Activated CD8-positive, alpha-beta T cell treated with anti-CD3 and anti-CD28 coated beads, Interleukin-2, amount 10 ng/mL, durations not matched to agents 7 days and 5 days (primary cell): Measurements from ENCODE around the gene EFL1. TPM values are rescaled to one million over a fixed set of nuclear protein-coding genes. Genes with fewer than 3 reads are reported as not detected.
A peak's percentile ranks its signal among the peaks of the same experiment; 100 is the strongest.

Source experiments
- ATAC-seq: fragments of 150-1000 bp; cut with Tn5 transposase; one replicate; pipeline ENCODE4 v1.10.0; 2021; ENCODE audit warnings: moderate library complexity
- CTCF ChIA-PET: fragments of 350-600 bp; sonication (Branson Sonifier 250); formaldehyde crosslinking; loops from one replicate; lab custom pipeline; 2021; ENCODE audit warnings: antibody characterized with exemption; lab: Charles Lee
- POLR2A ChIA-PET: fragments of 350-600 bp; sonication (Branson Sonifier 250); formaldehyde crosslinking; loops from one replicate; lab custom pipeline; 2021; ENCODE audit warnings: antibody characterized with exemption; lab: Charles Lee
- DNase-seq: peaks from one replicate; pipeline ENCODE4 v3.0.0-alpha.2; 2020
- H3K27ac Mint-ChIP-seq: one replicate; pipeline ENCODE4 v1.8.0; 2021; ENCODE audit warnings: mild to moderate bottlenecking, mixed read lengths
- H3K27me3 Mint-ChIP-seq: one replicate; pipeline ENCODE4 v1.8.0; 2021; ENCODE audit warnings: low read depth, mixed read lengths
- H3K36me3 Mint-ChIP-seq: one replicate; pipeline ENCODE4 v1.8.0; 2021; ENCODE audit warnings: low read depth, mixed read lengths
- H3K4me1 Mint-ChIP-seq: one replicate; pipeline ENCODE4 v1.8.0; 2021; ENCODE audit warnings: low read depth, mixed read lengths
- H3K4me3 Mint-ChIP-seq: one replicate; pipeline ENCODE4 v1.8.0; 2021; ENCODE audit warnings: mild to moderate bottlenecking, mixed read lengths
- H3K9me3 Mint-ChIP-seq: one replicate; pipeline ENCODE4 v1.8.0; 2022; ENCODE audit warnings: mixed read lengths; ENCODE audit not compliant: insufficient read depth
- total RNA-seq, 2 experiments: library from RNA; stranded (reverse); gene quantifications; one replicate each; pipeline ENCODE4 v1.2.3, GENCODE V29; 2021

The EFL1 gene
- total RNA-seq, 2 experiments from 2014 or later = 25.9 to 29.0 TPM

GRCh38 chr15:82129761-82130160 lies 132.8 kb downstream of the EFL1 start:
- no peak for DNase-seq
- Mint-ChIP-seq H3K36me3 (peaks cover 22% of the 10 kb centered on the region), H3K4me1 (peaks cover 13% of the 10 kb centered on the region), H3K27me3 (no peaks in the 10 kb centered on the region), H3K27ac (no peak overlapping the region), H3K9me3 (no peaks in the 10 kb centered on the region), H3K4me3 (no peak overlapping the region)
- ATAC-seq = no peak
- ChIA-PET POLR2A (no interaction called here), CTCF (interaction anchor here (2.4 to 2.6 kb wide), 2 partner anchors 11 to 21 kb away, joined by 8 to 13 read pairs; no protein-coding TSS in a partner anchor)

GRCh38 chr15:82129149-82129692 lies 133.3 kb downstream of the EFL1 start:
- ATAC-seq (no peak), DNase-seq (no peak)
- H3K36me3 Mint-ChIP-seq = peaks cover 22% of the 10 kb centered on the region
- H3K4me1 Mint-ChIP-seq = peaks cover 16% of the 10 kb centered on the region
- H3K9me3 Mint-ChIP-seq = no peaks in the 10 kb centered on the region
- H3K4me3 Mint-ChIP-seq = no peak overlapping the region
- CTCF ChIA-PET = interaction anchor here (2.4 to 2.6 kb wide), 2 partner anchors 11 to 20 kb away, joined by 8 to 13 read pairs; no protein-coding TSS in a partner anchor
- POLR2A ChIA-PET = no interaction called here
- H3K27ac Mint-ChIP-seq = no peak overlapping the region
- H3K27me3 Mint-ChIP-seq = no peaks in the 10 kb centered on the region

GRCh38 chr15:82128401-82129148 lies 134.0 kb downstream of the EFL1 start:
- ATAC-seq = no peak
- Mint-ChIP-seq H3K4me3 (no peak overlapping the region), H3K9me3 (no peaks in the 10 kb centered on the region), H3K4me1 (peaks cover 16% of the 10 kb centered on the region), H3K27ac (no peak overlapping the region), H3K27me3 (no peaks in the 10 kb centered on the region), H3K36me3 (peaks cover 21% of the 10 kb centered on the region)
- no peak for DNase-seq
- CTCF ChIA-PET = interaction anchor here (1.7 to 2.6 kb wide), 3 partner anchors 12 to 20 kb away, joined by 6 to 13 read pairs (median 8); no protein-coding TSS in a partner anchor
- POLR2A ChIA-PET = no interaction called here

GRCh38 chr15:82127581-82127980 lies 135.0 kb downstream of the EFL1 start:
- H3K4me3 Mint-ChIP-seq = no peak overlapping the region
- peaks cover 21% of the 10 kb centered on the region for H3K36me3 Mint-ChIP-seq
- no peak for DNase-seq
- no peak for ATAC-seq
- peaks cover 16% of the 10 kb centered on the region for H3K4me1 Mint-ChIP-seq
- H3K9me3 Mint-ChIP-seq = no peaks in the 10 kb centered on the region
- CTCF ChIA-PET = interaction anchor here (0.9 to 1.7 kb wide), 4 partner anchors 9 to 70 kb away, joined by 4 to 6 read pairs (median 4); no protein-coding TSS in a partner anchor
- POLR2A ChIA-PET = no interaction called here
- no peaks in the 10 kb centered on the region for H3K27me3 Mint-ChIP-seq
- no peak overlapping the region for H3K27ac Mint-ChIP-seq

- POLR2A ChIA-PET = no interaction called here
- no peaks in the 10 kb centered on the region for H3K27me3 Mint-ChIP-seq
- H3K9me3 Mint-ChIP-seq = no peaks in the 10 kb centered on the region
- H3K4me3 Mint-ChIP-seq = no peak overlapping the region
- DNase-seq (no peak), ATAC-seq (no peak)
- CTCF ChIA-PET = interaction anchor here (1.7 kb wide), 1 partner anchor 72 kb away, joined by 5 read pairs; no protein-coding TSS in a partner anchor
- peaks cover 19% of the 10 kb centered on the region for H3K36me3 Mint-ChIP-seq
- H3K27ac Mint-ChIP-seq = no peak overlapping the region
- H3K4me1 Mint-ChIP-seq = peaks cover 16% of the 10 kb centered on the region
These were observed 136.2 kb downstream of the EFL1 start for GRCh38 chr15:82126346-82126745.

- DNase-seq = no peak
- ATAC-seq = peak; percentile 36
- ChIA-PET POLR2A (no interaction called here), CTCF (interaction anchor here (1.6 kb wide), 1 partner anchor 16 kb away, joined by 7 read pairs; no protein-coding TSS in a partner anchor)
- no peak overlapping the region for H3K4me3 Mint-ChIP-seq
- no peaks in the 10 kb centered on the region for H3K27me3 Mint-ChIP-seq
- peak overlapping the region; percentile 71 for H3K27ac Mint-ChIP-seq
- H3K9me3 Mint-ChIP-seq = no peaks in the 10 kb centered on the region
- peaks cover 16% of the 10 kb centered on the region for H3K4me1 Mint-ChIP-seq
- peaks cover 11% of the 10 kb centered on the region for H3K36me3 Mint-ChIP-seq
These were observed 137.9 kb downstream of the EFL1 start for GRCh38 chr15:82124331-82125263.

- peaks cover 8% of the 10 kb centered on the region for H3K36me3 Mint-ChIP-seq
These were observed 139.7 kb downstream of the EFL1 start for GRCh38 chr15:82122746-82123400.

GRCh38 chr15:82118040-82118439 lies 144.5 kb downstream of the EFL1 start:
- H3K27me3 Mint-ChIP-seq = no peaks in the 10 kb centered on the region

More at GRCh38 chr15:82122746-82123400, 139.7 kb downstream of the EFL1 start:
- Mint-ChIP-seq H3K27ac (no peak overlapping the region), H3K9me3 (no peaks in the 10 kb centered on the region), H3K4me1 (peaks cover 6% of the 10 kb centered on the region), H3K27me3 (no peaks in the 10 kb centered on the region), H3K4me3 (no peak overlapping the region)
- DNase-seq (no peak), ATAC-seq (no peak)
- ChIA-PET CTCF (interaction anchor here (1.6 kb wide), 1 partner anchor 14 kb away, joined by 7 read pairs; no protein-coding TSS in a partner anchor), POLR2A (no interaction called here)

GRCh38 chr15:82117296-82117695 lies 145.2 kb downstream of the EFL1 start:
- DNase-seq (no peak), ATAC-seq (no peak)
- Mint-ChIP-seq H3K4me1 (no peaks in the 10 kb centered on the region), H3K27me3 (no peaks in the 10 kb centered on the region), H3K36me3 (no peaks in the 10 kb centered on the region), H3K9me3 (no peaks in the 10 kb centered on the region), H3K27ac (no peak overlapping the region), H3K4me3 (no peak overlapping the region)
- CTCF ChIA-PET = interaction anchor here (0.8 to 1.6 kb wide), 3 partner anchors 9 to 83 kb away, joined by 3 to 6 read pairs (median 5); no protein-coding TSS in a partner anchor
- POLR2A ChIA-PET = interaction anchor here (0.5 kb wide), 1 partner anchor 26 kb away, joined by 3 read pairs; no protein-coding TSS in a partner anchor

More at GRCh38 chr15:82118040-82118439, 144.5 kb downstream of the EFL1 start:
- Mint-ChIP-seq H3K9me3 (no peaks in the 10 kb centered on the region), H3K27ac (no peak overlapping the region), H3K4me3 (no peak overlapping the region), H3K36me3 (peaks cover 2% of the 10 kb centered on the region), H3K4me1 (no peaks in the 10 kb centered on the region)
- CTCF ChIA-PET = interaction anchor here (1.5 kb wide), 1 partner anchor 10 kb away, joined by 5 read pairs; no protein-coding TSS in a partner anchor
- DNase-seq = no peak
- POLR2A ChIA-PET = interaction anchor here (0.5 kb wide), 1 partner anchor 25 kb away, joined by 3 read pairs; no protein-coding TSS in a partner anchor
- ATAC-seq = no peak

GRCh38 chr15:82114660-82115059 lies 147.9 kb downstream of the EFL1 start:
- Mint-ChIP-seq H3K4me1 (no peaks in the 10 kb centered on the region), H3K27ac (no peak overlapping the region), H3K4me3 (no peak overlapping the region), H3K9me3 (no peaks in the 10 kb centered on the region), H3K27me3 (no peaks in the 10 kb centered on the region), H3K36me3 (no peaks in the 10 kb centered on the region)
- ChIA-PET CTCF (no interaction called here), POLR2A (no interaction called here)
- DNase-seq = no peak
- no peak for ATAC-seq
